GM12878 (cell line): ENCODE data around the gene GREB1. TPM values are rescaled to one million over a fixed set of nuclear protein-coding genes. Genes with fewer than 3 reads are reported as not detected.

Experiments
- ATAC-seq: fragments of 200-7000 bp; cut with Tn5 transposase; 3 replicates; pipeline ENCODE4 v1.9.1; 2020; ENCODE audit warnings: mild to moderate bottlenecking, moderate library complexity
- BruUV-seq: library from RNA; stranded (reverse); fragments of 400-500 nt; replicated peaks from 2 replicates; lab custom pipeline; 2021; lab: Mats Ljungman, UMichigan
- CTCF ChIA-PET: fragments of 300-600 bp; sonication (Branson Sonifier 250); formaldehyde crosslinking; extraction: SDS; loops from one replicate; lab custom pipeline; 2021; ENCODE audit warnings: inconsistent platforms; lab: Yijun Ruan, JAX
- POLR2A ChIA-PET: fragments of 350-600 bp; formaldehyde crosslinking; extraction: SDS; loops from one replicate; lab custom pipeline; 2021; ENCODE audit warnings: inconsistent platforms; lab: Charles Lee
- RAD21 ChIA-PET: fragments of 300-600 bp; sonication (Branson Sonifier 250); formaldehyde crosslinking; loops from one replicate; lab custom pipeline; 2023; ENCODE audit warnings: antibody characterized with exemption; ENCODE audit not compliant: unreplicated experiment; lab: Charles Lee
- SMC1A ChIA-PET: fragments of 300-600 bp; sonication (Branson Sonifier 250); formaldehyde crosslinking; loops from one replicate; lab custom pipeline; 2023; ENCODE audit not compliant: unreplicated experiment, uncharacterized antibody; lab: Charles Lee
- DNase-seq: peaks from one replicate; pipeline ENCODE4 v3.0.0-alpha.2; 2011; ENCODE audit warnings: low read depth, low spot score
- FAIRE-seq: peaks from 3 replicates; lab custom pipeline; 2011; peaks lifted over from hg19 to GRCh38; lab: Jason Lieb, UNC
- H2AFZ ChIP-seq: 2 replicates; pipeline ENCODE4 v1.6.0; 2011; ENCODE audit warnings: low read depth, low read length, control low read depth; ENCODE audit not compliant: control insufficient read depth
- H3K27ac ChIP-seq: 2 replicates; pipeline ENCODE4 v1.5.1; 2011; ENCODE audit warnings: control low read depth; ENCODE audit not compliant: control insufficient read depth, insufficient read depth
- H3K27me3 ChIP-seq, 2 experiments: replicated peaks in 1 of 2; 2 replicates each; pipeline versions ENCODE4 v1.6.0 to v1.6.1; 2011; ENCODE audit warnings: low read length in 1 of 2; ENCODE audit not compliant: control insufficient read depth in 2 of 2, insufficient read depth in 2 of 2
- H3K36me3 ChIP-seq, 2 experiments: 2 replicates each; pipeline ENCODE4 v1.5.1; 2011; ENCODE audit warnings: low read length in 1 of 2; ENCODE audit not compliant: control insufficient read depth in 2 of 2, insufficient read depth in 2 of 2
- H3K4me1 ChIP-seq: 2 replicates; pipeline ENCODE4 v1.6.1; 2011; ENCODE audit warnings: mild to moderate bottlenecking, low read length, moderate library complexity, mixed read lengths; ENCODE audit not compliant: control insufficient read depth, insufficient read depth
- H3K4me2 ChIP-seq: 2 replicates; pipeline ENCODE4 v1.6.0; 2011; ENCODE audit warnings: control low read depth; ENCODE audit not compliant: control insufficient read depth, insufficient read depth
- H3K4me3 ChIP-seq: fragments of 200-600 bp; sonication (generic); 2 replicates; pipeline ENCODE4 v1.5.1; 2016
- H3K79me2 ChIP-seq: 2 replicates; pipeline ENCODE4 v1.6.0; 2011; ENCODE audit warnings: low read length; ENCODE audit not compliant: control insufficient read depth, insufficient read depth
- H3K9ac ChIP-seq: 2 replicates; pipeline ENCODE4 v1.8.0; 2011; ENCODE audit warnings: low read length, control low read depth, mixed read lengths; ENCODE audit not compliant: control insufficient read depth, insufficient read depth
- H3K9me3 ChIP-seq: replicated peaks from 3 replicates; pipeline ENCODE4 v1.5.1; 2011; ENCODE audit warnings: mild to moderate bottlenecking, low read length; ENCODE audit not compliant: control insufficient read depth, insufficient read depth
- H4K20me1 ChIP-seq: 2 replicates; pipeline ENCODE4 v1.6.0; 2011; ENCODE audit not compliant: control insufficient read depth, insufficient read depth
- CBX5 ChIP-seq: sonication (generic); IDR thresholded peaks from 2 replicates; pipeline ENCODE4 v1.6.1; 2016; ENCODE audit warnings: low read depth, moderate library complexity, mild to moderate bottlenecking, inconsistent platforms
- ETV6 ChIP-seq, 2 experiments: fragments of 450-650 bp in 1 of 2; IDR thresholded peaks in 1 of 2; conservative IDR thresholded peaks in 1 of 2; 2 replicates each; pipeline ENCODE4 v1.6.1; 2014; ENCODE audit warnings: antibody characterized with exemption in 1 of 2, borderline replicate concordance in 1 of 2, low read depth in 1 of 2, mild to moderate bottlenecking in 1 of 2, moderate library complexity in 1 of 2
- FOXM1 ChIP-seq: IDR thresholded peaks from 2 replicates; pipeline ENCODE4 v1.6.1; 2012; ENCODE audit warnings: low read depth, mild to moderate bottlenecking, inconsistent platforms, low read length, moderate library complexity
- GATAD2B ChIP-seq: fragments of 450-650 bp; conservative IDR thresholded peaks from 2 replicates; pipeline ENCODE4 v1.6.1; 2017; ENCODE audit warnings: low read depth, mild to moderate bottlenecking, moderate library complexity
- HDAC6 ChIP-seq: fragments of 200-600 bp; sonication (generic); IDR thresholded peaks from one replicate; pipeline ENCODE4 v1.8.0; 2017; ENCODE audit warnings: antibody characterized with exemption; ENCODE audit not compliant: unreplicated experiment
- KAT2A ChIP-seq: conservative IDR thresholded peaks from 2 replicates; pipeline ENCODE4 v1.6.1; 2011; ENCODE audit warnings: low read depth, low read length; ENCODE audit not compliant: control insufficient read depth
- NR2C2 ChIP-seq: IDR thresholded peaks from 2 replicates; pipeline ENCODE4 v1.6.1; 2011; ENCODE audit warnings: borderline replicate concordance, low read depth; ENCODE audit not compliant: control insufficient read depth, insufficient read length
- NR2F1 ChIP-seq: fragments of 450-650 bp; conservative IDR thresholded peaks from 2 replicates; pipeline ENCODE4 v1.6.1; 2017; ENCODE audit warnings: mild to moderate bottlenecking
- POU2F2 ChIP-seq: IDR thresholded peaks from 3 replicates; pipeline ENCODE4 v1.6.1; 2011; ENCODE audit warnings: low read depth, mild to moderate bottlenecking, low read length, borderline replicate concordance
- RELA ChIP-seq: fragments of 450-650 bp; IDR thresholded peaks from 2 replicates; pipeline ENCODE4 v1.8.0; 2014; ENCODE audit warnings: borderline replicate concordance; ENCODE audit not compliant: partially characterized antibody
- SIN3A ChIP-seq: IDR thresholded peaks from 2 replicates; pipeline ENCODE4 v1.6.1; 2012; ENCODE audit warnings: low read depth, low read length, improper control_type of control experiment
- ZBTB4 ChIP-seq: fragments of 450-650 bp; formaldehyde crosslinking; IDR thresholded peaks from 2 replicates; pipeline ENCODE4 v1.4.0; 2022; ENCODE audit warnings: mild to moderate bottlenecking, moderate library complexity
- WGBS: methylation state at CpG from one replicate; pipeline ENCODE4 v1.1.6; 2016; ENCODE audit warnings: low lambda C conversion rate; ENCODE audit not compliant: insufficient replicate concordance, insufficient coverage; ENCODE audit errors: missing lambda C conversion rate; 5-methylcytosine and 5-hydroxymethylcytosine counted together
- in situ Hi-C: fragments of 300-500 bp; cut with MboI; formaldehyde crosslinking; loops from 9 replicates; pipeline ENCODE4 v1.14.3; 2018; ENCODE audit warnings: mixed read lengths
- intact Hi-C: fragments of 100-400 bp; cut with micrococcal nuclease; formaldehyde crosslinking; loops from one replicate; pipeline ENCODE4 v1.14.2; 2022; ENCODE audit not compliant: unreplicated experiment
- polyA plus RNA-seq, 11 experiments: library from polyadenylated mRNA; depleted of rRNA in 4 of 11; unstranded in 6 of 11; stranded (reverse) in 5 of 11; fragments of >200 nt; fragmentation: Nextera tagmentation in 4 of 11; fragmentation: Illumina TruSeq in 1 of 11; extraction: Ambion mirVana in 4 of 11; extraction: Trizol in 1 of 11; gene quantifications; 1 replicate in 1 of 11; 2 replicates in 10 of 11; pipeline versions ENCODE4 v1.2.1 to v1.2.3, GENCODE V29; 2011 to 2016; ENCODE audit warnings: inconsistent platforms in 2 of 11, missing spikeins in 2 of 11, low read depth in 1 of 11
- total RNA-seq, 4 experiments: library from RNA; depleted of rRNA in 3 of 4; stranded (reverse); fragments of >200 nt in 3 of 4; fragmentation: Illumina TruSeq in 1 of 4; extraction: Trizol in 1 of 4; gene quantifications; 2 replicates each; pipeline versions ENCODE4 v1.2.1 to v1.2.3, GENCODE V29; 2013 to 2021
- TF ChIP-seq, protein P1 (sequence below): fragments of 450-650 bp; IDR thresholded peaks from 2 replicates; pipeline ENCODE4 v1.6.1; 2018; ENCODE audit warnings: mild to moderate bottlenecking, low read depth, moderate library complexity; ENCODE audit not compliant: partially characterized antibody
- TF ChIP-seq, protein P2 (sequence below): fragments of 450-650 bp; IDR thresholded peaks from 2 replicates; pipeline ENCODE4 v1.6.1; 2016; ENCODE audit warnings: mild to moderate bottlenecking

The GREB1 gene
- total and polyA plus RNA-seq, 10 of the 15 experiments (the other 5 are each of a cell fraction or from before 2014, with no cell fraction given): 0.09 to 2.1 (median 0.37) TPM; not detected in 1

GRCh38 chr2:11578081-11578948 lies 44.5 kb downstream of the GREB1 start:
- in situ Hi-C loops: no loop called here
- Histone ChIP-seq H4K20me1 (no peaks in the 10 kb centered on the region), H3K4me1 (no peaks in the 10 kb centered on the region), H3K36me3 (no peaks in the 10 kb centered on the region), H3K27ac (no peak overlapping the region), H3K9ac (no peak overlapping the region), H2AFZ (no peak overlapping the region), H3K4me3 (no peak overlapping the region), H3K27me3 (no peaks in the 10 kb centered on the region), H3K79me2 (no peaks in the 10 kb centered on the region), H3K9me3 (no peaks in the 10 kb centered on the region; the same call in 2 of the 3 replicates), H3K4me2 (no peak overlapping the region)
- WGBS: 37% methylated on average over 22 of the region's 22 CpGs
- ChIA-PET CTCF (interaction anchor here (0.7 to 8.2 kb wide), 2 partner anchors 99 to 445 kb away, joined by 3 to 206 read pairs; a partner anchor contains a TSS), SMC1A (no interaction called here), RAD21 (interaction anchor here (0.6 kb wide), 1 partner anchor 200 kb away, joined by 3 read pairs; no protein-coding TSS in a partner anchor), POLR2A (no interaction called here)
- intact Hi-C loops: no loop called here
- TF ChIP-seq HDAC6 (no peak), GATAD2B (no peak), RELA (no peak), SIN3A (no peak), POU2F2 (no peak), ETV6 (conservative IDR thresholded peaks at IDR 0.05 in 1 of 2, IDR thresholded peaks at IDR 0.05 in 1 of 2; ENCODE audit: borderline replicate concordance in 1 of 2, low read depth in 1 of 2) (no peak), CBX5 (no peak), FOXM1 (no peak), NR2C2 (no peak), NR2F1 (no peak), ZBTB4 (no peak), KAT2A (no peak)
- TF ChIP-seq, protein P1, sequence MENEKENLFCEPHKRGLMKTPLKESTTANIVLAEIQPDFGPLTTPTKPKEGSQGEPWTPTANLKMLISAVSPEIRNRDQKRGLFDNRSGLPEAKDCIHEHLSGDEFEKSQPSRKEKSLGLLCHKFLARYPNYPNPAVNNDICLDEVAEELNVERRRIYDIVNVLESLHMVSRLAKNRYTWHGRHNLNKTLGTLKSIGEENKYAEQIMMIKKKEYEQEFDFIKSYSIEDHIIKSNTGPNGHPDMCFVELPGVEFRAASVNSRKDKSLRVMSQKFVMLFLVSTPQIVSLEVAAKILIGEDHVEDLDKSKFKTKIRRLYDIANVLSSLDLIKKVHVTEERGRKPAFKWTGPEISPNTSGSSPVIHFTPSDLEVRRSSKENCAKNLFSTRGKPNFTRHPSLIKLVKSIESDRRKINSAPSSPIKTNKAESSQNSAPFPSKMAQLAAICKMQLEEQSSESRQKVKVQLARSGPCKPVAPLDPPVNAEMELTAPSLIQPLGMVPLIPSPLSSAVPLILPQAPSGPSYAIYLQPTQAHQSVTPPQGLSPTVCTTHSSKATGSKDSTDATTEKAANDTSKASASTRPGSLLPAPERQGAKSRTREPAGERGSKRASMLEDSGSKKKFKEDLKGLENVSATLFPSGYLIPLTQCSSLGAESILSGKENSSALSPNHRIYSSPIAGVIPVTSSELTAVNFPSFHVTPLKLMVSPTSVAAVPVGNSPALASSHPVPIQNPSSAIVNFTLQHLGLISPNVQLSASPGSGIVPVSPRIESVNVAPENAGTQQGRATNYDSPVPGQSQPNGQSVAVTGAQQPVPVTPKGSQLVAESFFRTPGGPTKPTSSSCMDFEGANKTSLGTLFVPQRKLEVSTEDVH: no peak
- TF ChIP-seq, protein P2, sequence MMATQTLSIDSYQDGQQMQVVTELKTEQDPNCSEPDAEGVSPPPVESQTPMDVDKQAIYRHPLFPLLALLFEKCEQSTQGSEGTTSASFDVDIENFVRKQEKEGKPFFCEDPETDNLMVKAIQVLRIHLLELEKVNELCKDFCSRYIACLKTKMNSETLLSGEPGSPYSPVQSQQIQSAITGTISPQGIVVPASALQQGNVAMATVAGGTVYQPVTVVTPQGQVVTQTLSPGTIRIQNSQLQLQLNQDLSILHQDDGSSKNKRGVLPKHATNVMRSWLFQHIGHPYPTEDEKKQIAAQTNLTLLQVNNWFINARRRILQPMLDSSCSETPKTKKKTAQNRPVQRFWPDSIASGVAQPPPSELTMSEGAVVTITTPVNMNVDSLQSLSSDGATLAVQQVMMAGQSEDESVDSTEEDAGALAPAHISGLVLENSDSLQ: no peak
- ATAC-seq (no peak), FAIRE-seq (no peak), DNase-seq (no peak)
- BruUV-seq: no TSS peak
